C4-2B (cell line): ENCODE data around the gene AANAT.

Experiments used
- ZFX ChIP-seq: fragments of 450-650 bp; IDR thresholded peaks from 2 replicates; pipeline ENCODE4 v1.6.1; 2017
- TF ChIP-seq, protein P1 (sequence below): fragments of 450-650 bp; conservative IDR thresholded peaks from 2 replicates; pipeline ENCODE4 v1.5.1; 2017; ENCODE audit warnings: mild to moderate bottlenecking

DNA sequence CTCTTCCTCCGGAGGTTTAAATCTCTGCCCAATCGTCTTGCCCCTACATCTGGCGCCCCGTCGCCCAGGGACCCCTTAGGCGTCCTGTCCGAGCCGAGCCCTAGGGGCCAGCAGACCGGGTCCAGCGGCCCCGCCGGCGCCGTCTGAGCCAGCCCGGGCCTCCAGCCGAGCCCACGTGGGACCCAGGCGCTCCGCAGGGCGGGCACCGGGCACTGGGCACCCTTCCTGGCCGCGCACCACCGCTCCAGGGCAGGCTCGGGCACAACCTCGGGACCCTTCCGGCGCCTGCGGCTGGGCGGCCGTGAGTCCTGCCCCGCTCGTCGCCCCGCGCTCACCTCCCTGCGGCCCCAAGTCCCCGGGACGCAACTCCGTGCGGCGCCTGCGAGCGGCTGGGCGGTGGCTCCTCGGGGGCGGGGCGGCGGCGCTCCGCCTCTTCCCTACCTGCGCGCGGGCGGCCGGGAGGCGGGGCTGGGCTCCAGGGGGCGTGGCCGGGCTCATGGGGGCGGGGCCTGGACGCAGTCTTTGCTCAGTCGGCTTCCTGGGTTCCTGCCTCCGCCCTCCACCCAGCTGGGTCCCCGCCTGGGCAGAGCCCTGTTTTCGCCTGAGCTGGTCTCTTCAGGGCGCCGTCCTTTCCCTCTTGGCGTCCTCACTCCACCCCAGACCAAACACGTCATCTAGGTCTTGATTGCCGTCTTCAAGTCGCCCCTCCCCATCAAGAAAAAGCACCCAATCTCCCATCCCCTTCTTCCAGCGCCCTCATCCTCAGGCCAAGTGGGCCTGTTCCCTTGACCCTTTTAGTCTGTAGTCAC, 33.8 kb downstream of the AANAT start, which contains the start of gene RHBDF2:
- TF ChIP-seq, protein P1, sequence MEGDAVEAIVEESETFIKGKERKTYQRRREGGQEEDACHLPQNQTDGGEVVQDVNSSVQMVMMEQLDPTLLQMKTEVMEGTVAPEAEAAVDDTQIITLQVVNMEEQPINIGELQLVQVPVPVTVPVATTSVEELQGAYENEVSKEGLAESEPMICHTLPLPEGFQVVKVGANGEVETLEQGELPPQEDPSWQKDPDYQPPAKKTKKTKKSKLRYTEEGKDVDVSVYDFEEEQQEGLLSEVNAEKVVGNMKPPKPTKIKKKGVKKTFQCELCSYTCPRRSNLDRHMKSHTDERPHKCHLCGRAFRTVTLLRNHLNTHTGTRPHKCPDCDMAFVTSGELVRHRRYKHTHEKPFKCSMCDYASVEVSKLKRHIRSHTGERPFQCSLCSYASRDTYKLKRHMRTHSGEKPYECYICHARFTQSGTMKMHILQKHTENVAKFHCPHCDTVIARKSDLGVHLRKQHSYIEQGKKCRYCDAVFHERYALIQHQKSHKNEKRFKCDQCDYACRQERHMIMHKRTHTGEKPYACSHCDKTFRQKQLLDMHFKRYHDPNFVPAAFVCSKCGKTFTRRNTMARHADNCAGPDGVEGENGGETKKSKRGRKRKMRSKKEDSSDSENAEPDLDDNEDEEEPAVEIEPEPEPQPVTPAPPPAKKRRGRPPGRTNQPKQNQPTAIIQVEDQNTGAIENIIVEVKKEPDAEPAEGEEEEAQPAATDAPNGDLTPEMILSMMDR: no peak
- TF ChIP-seq ZFX: peak; percentile 36; the same call in 1 of the 2 replicates
